ENCODE data around the gene AGBL4. TPM values are rescaled to one million over a fixed set of nuclear protein-coding genes. Genes with fewer than 3 reads are reported as not detected.

The AGBL4 gene
- total and polyA plus RNA-seq, 2 experiments from 2014 or later = not detected

DNA sequence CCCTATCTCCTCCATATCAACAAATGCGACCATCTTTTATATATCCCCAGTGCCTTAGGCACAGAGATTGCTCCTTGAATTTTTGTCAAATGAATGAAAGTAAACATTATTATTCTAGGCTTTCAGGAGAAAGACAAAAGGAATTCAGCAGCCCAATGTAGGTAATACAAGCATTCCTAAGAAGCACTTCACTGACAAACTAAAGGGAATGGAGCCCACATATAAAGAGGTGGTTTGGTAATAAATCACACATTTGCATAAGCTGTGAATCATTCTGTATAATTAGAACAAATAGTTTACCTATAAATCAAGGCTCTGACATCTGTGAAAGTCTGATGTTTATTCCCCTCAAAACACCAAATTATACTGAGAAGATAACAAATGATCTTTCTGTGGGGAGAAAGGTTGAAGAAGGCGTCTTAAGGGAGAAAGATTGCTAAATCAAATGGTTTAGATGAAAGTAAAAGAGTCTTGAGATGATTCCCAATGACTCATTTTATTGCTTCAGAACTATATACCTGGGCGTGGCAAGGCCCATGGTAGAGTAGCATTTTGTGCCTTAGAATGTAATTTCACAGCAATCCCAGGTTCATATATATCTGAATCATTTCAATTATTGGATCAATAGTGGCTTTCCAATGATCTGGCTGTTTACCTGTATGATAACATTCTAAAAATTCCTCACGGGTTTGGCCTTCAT, 558.1 kb downstream of the AGBL4 start:
- no peak for TF ChIP-seq EZH2phosphoT487 (IDR thresholded peaks at IDR 0.05; ENCODE audit: insufficient read depth, low read depth)
- TF ChIP-seq EZH2 (IDR thresholded peaks at IDR 0.05; ENCODE audit: insufficient read depth, poor library complexity, severe bottlenecking) = no peak
- Histone ChIP-seq H3K4me2 (ENCODE audit: unreplicated experiment) (no peak overlapping the region), H3K79me2 (ENCODE audit: insufficient read depth) (no peaks in the 10 kb centered on the region), H3K9ac (no peak overlapping the region), H3K9me3 (ENCODE audit: low read depth) (no peaks in the 10 kb centered on the region), H3K27ac (no peak overlapping the region), H3K4me1 (ENCODE audit: insufficient read depth) (no peaks in the 10 kb centered on the region), H2AFZ (no peak overlapping the region), H3K4me3 (no peak overlapping the region), H3K27me3 (replicated peaks; ENCODE audit: insufficient read depth) (no peaks in the 10 kb centered on the region), H3K9me2 (ENCODE audit: insufficient read depth) (no peaks in the 10 kb centered on the region), H3K36me3 (ENCODE audit: low read depth) (no peaks in the 10 kb centered on the region), H4K20me1 (ENCODE audit: insufficient read depth) (no peaks in the 10 kb centered on the region), H3F3A (ENCODE audit: insufficient read depth) (no peaks in the 10 kb centered on the region)
- DNase-seq = no peak
- in situ Hi-C loops (cut with MboI) = no loop called here
- 13% methylated on average over 4 of the region's 4 CpGs for WGBS, 2 experiments (ENCODE audit: low coverage in 1 of 2, low lambda C conversion rate in 2 of 2, missing lambda C conversion rate in 2 of 2)

DNA sequence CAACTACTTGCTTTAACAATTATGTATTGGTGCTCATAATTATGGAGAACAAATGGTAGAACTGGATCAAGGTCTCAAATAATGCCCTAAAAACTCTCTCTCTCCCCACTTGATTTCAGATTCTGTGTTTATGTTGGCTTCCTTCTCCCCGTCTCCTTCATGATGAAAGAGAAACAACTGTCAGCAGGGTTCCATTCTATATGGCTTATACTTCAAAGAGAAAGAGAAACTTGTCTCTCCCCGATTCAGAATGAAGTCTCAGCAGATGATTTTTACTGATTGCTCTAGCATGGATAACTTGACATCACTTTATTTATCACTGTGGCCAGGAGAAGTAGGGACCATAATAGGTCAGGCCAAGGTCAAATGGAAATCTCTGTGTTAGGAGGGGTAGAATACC, 575.6 kb downstream of the AGBL4 start:
- Histone ChIP-seq H3K4me3 (no peak overlapping the region), H3K27me3 (replicated peaks; ENCODE audit: insufficient read depth) (no peaks in the 10 kb centered on the region), H3F3A (ENCODE audit: insufficient read depth) (no peaks in the 10 kb centered on the region), H3K9me3 (ENCODE audit: low read depth) (no peaks in the 10 kb centered on the region), H3K27ac (no peak overlapping the region), H3K79me2 (ENCODE audit: insufficient read depth) (no peaks in the 10 kb centered on the region), H2AFZ (no peak overlapping the region), H3K9ac (no peak overlapping the region), H3K4me2 (ENCODE audit: unreplicated experiment) (no peak overlapping the region), H3K4me1 (ENCODE audit: insufficient read depth) (no peaks in the 10 kb centered on the region), H3K36me3 (ENCODE audit: low read depth) (no peaks in the 10 kb centered on the region), H3K9me2 (ENCODE audit: insufficient read depth) (no peaks in the 10 kb centered on the region), H4K20me1 (ENCODE audit: insufficient read depth) (no peaks in the 10 kb centered on the region)
- 0 to 3% methylated on average over 2 of the region's 2 CpGs for WGBS, 2 experiments (ENCODE audit: low coverage in 1 of 2, low lambda C conversion rate in 2 of 2, missing lambda C conversion rate in 2 of 2)
- no peak for DNase-seq
- TF ChIP-seq EZH2 (IDR thresholded peaks at IDR 0.05; ENCODE audit: insufficient read depth, poor library complexity, severe bottlenecking) (no peak), EZH2phosphoT487 (IDR thresholded peaks at IDR 0.05; ENCODE audit: insufficient read depth, low read depth) (no peak)
- in situ Hi-C loops (cut with MboI) = no loop called here

DNA sequence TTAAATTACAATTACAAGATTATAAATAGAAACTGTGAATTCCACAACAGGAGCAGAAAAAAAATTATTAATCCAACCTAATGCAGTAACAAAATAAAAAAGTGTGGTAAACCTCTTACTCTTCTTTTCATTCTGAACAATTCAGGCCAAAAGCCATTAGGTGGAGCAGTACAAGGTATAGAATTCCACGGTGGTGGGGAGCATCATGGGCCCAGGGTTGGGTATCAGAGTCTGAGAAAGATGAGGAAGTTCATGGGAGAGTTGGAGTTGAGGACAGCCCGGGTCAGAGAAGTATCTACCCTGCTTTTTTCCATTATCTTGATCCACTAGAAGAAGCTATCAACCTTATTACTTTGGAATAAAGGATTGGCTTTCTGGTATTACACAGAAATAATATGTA, 586.9 kb downstream of the AGBL4 start:
- Histone ChIP-seq H3K9ac (no peak overlapping the region), H3K9me2 (ENCODE audit: insufficient read depth) (no peaks in the 10 kb centered on the region), H3K27ac (no peak overlapping the region), H2AFZ (no peak overlapping the region), H3K36me3 (ENCODE audit: low read depth) (no peaks in the 10 kb centered on the region), H3K4me1 (ENCODE audit: insufficient read depth) (no peaks in the 10 kb centered on the region), H4K20me1 (ENCODE audit: insufficient read depth) (no peaks in the 10 kb centered on the region), H3K9me3 (ENCODE audit: low read depth) (no peaks in the 10 kb centered on the region), H3K27me3 (replicated peaks; ENCODE audit: insufficient read depth) (no peaks in the 10 kb centered on the region), H3F3A (ENCODE audit: insufficient read depth) (no peaks in the 10 kb centered on the region), H3K79me2 (ENCODE audit: insufficient read depth) (no peaks in the 10 kb centered on the region), H3K4me2 (ENCODE audit: unreplicated experiment) (no peak overlapping the region), H3K4me3 (no peak overlapping the region)
- in situ Hi-C loops (cut with MboI) = no loop called here
- no peak for TF ChIP-seq EZH2phosphoT487 (IDR thresholded peaks at IDR 0.05; ENCODE audit: insufficient read depth, low read depth)
- no peak for TF ChIP-seq EZH2 (IDR thresholded peaks at IDR 0.05; ENCODE audit: insufficient read depth, poor library complexity, severe bottlenecking)
- 4 to 5% methylated on average over 2 of the region's 2 CpGs for WGBS, 2 experiments (ENCODE audit: low coverage in 1 of 2, low lambda C conversion rate in 2 of 2, missing lambda C conversion rate in 2 of 2)
- no peak for DNase-seq

- no peaks in the 10 kb centered on the region for H3K9me3 ChIP-seq (ENCODE audit: low read depth)
- no peak overlapping the region for H3K4me3 ChIP-seq
- in situ Hi-C loops (cut with MboI) = no loop called here
- H3K36me3 ChIP-seq (ENCODE audit: low read depth) = no peaks in the 10 kb centered on the region
- TF ChIP-seq EZH2phosphoT487 (IDR thresholded peaks at IDR 0.05; ENCODE audit: insufficient read depth, low read depth) = no peak
- TF ChIP-seq EZH2 (IDR thresholded peaks at IDR 0.05; ENCODE audit: insufficient read depth, poor library complexity, severe bottlenecking) = no peak
- H3F3A ChIP-seq (ENCODE audit: insufficient read depth) = no peaks in the 10 kb centered on the region
- no peaks in the 10 kb centered on the region for H3K9me2 ChIP-seq (ENCODE audit: insufficient read depth)
- no peak for DNase-seq
- no peaks in the 10 kb centered on the region for H4K20me1 ChIP-seq (ENCODE audit: insufficient read depth)
- no peak overlapping the region for H3K27ac ChIP-seq
- H3K4me2 ChIP-seq (ENCODE audit: unreplicated experiment) = no peak overlapping the region
- no peak overlapping the region for H2AFZ ChIP-seq
- H3K79me2 ChIP-seq (ENCODE audit: insufficient read depth) = no peaks in the 10 kb centered on the region
- H3K9ac ChIP-seq = no peak overlapping the region
- no peaks in the 10 kb centered on the region for H3K27me3 ChIP-seq (replicated peaks; ENCODE audit: insufficient read depth)
- no peaks in the 10 kb centered on the region for H3K4me1 ChIP-seq (ENCODE audit: insufficient read depth)
Measured at GRCh38 chr1:49435291-49435690, 588.5 kb downstream of the AGBL4 start.

- Histone ChIP-seq H4K20me1 (ENCODE audit: insufficient read depth) (no peaks in the 10 kb centered on the region), H3K4me2 (ENCODE audit: unreplicated experiment) (no peak overlapping the region), H3K9ac (no peak overlapping the region), H3K79me2 (ENCODE audit: insufficient read depth) (no peaks in the 10 kb centered on the region), H3K27ac (no peak overlapping the region), H3K27me3 (replicated peaks; ENCODE audit: insufficient read depth) (no peaks in the 10 kb centered on the region), H2AFZ (no peak overlapping the region), H3F3A (ENCODE audit: insufficient read depth) (no peaks in the 10 kb centered on the region), H3K36me3 (ENCODE audit: low read depth) (no peaks in the 10 kb centered on the region), H3K9me2 (ENCODE audit: insufficient read depth) (no peaks in the 10 kb centered on the region), H3K4me1 (ENCODE audit: insufficient read depth) (no peaks in the 10 kb centered on the region), H3K9me3 (ENCODE audit: low read depth) (no peaks in the 10 kb centered on the region), H3K4me3 (no peak overlapping the region)
- TF ChIP-seq EZH2 (IDR thresholded peaks at IDR 0.05; ENCODE audit: insufficient read depth, poor library complexity, severe bottlenecking) (no peak), EZH2phosphoT487 (IDR thresholded peaks at IDR 0.05; ENCODE audit: insufficient read depth, low read depth) (no peak)
- no peak for DNase-seq
- in situ Hi-C loops (cut with MboI) = no loop called here
- WGBS, 2 experiments (ENCODE audit: low coverage in 1 of 2, low lambda C conversion rate in 2 of 2, missing lambda C conversion rate in 2 of 2) = 8 to 21% methylated on average over 3 of the region's 3 CpGs
Measured at GRCh38 chr1:49424782-49425181, 599.0 kb downstream of the AGBL4 start.

Measured in GM23248 (cell line).